ENCODE data around the gene GAREM1.

DNA sequence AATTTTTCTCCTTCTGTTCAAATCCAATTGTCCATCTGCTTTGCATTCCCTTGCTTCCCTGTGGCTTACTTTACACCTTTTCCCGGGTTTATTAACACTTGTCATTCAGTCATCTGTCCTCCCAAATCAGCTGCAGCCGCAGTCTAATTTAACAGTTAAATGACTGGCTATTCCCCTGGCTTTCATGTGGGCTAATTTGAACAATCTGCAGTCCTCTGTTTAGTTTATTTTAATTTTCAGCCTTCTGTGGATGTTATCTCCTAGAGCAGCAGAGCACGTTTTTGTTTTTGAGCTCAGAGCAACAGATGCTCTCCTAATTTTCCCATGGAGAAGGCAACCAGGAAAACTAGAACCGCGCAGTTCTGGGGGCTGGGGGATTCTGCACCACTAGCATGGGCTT, 225.8 kb downstream of the GAREM1 start:
- no peak for TF ChIP-seq POLR2AphosphoS5 (IDR thresholded peaks at IDR 0.05)
- TF ChIP-seq, protein P1, sequence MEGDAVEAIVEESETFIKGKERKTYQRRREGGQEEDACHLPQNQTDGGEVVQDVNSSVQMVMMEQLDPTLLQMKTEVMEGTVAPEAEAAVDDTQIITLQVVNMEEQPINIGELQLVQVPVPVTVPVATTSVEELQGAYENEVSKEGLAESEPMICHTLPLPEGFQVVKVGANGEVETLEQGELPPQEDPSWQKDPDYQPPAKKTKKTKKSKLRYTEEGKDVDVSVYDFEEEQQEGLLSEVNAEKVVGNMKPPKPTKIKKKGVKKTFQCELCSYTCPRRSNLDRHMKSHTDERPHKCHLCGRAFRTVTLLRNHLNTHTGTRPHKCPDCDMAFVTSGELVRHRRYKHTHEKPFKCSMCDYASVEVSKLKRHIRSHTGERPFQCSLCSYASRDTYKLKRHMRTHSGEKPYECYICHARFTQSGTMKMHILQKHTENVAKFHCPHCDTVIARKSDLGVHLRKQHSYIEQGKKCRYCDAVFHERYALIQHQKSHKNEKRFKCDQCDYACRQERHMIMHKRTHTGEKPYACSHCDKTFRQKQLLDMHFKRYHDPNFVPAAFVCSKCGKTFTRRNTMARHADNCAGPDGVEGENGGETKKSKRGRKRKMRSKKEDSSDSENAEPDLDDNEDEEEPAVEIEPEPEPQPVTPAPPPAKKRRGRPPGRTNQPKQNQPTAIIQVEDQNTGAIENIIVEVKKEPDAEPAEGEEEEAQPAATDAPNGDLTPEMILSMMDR (IDR thresholded peaks at IDR 0.05), result no peak
- no peak for TF ChIP-seq POLR2A (IDR thresholded peaks at IDR 0.05)
